Smooth muscle cell (in vitro differentiated cells): ENCODE data around the gene CNPPD1. TPM values are rescaled to one million over a fixed set of nuclear protein-coding genes. Genes with fewer than 3 reads are reported as not detected.

Source experiments
- DNase-seq: peaks from one replicate; lab custom pipeline; 2025; ENCODE audit not compliant: unreplicated experiment; lab: John Stamatoyannopoulos, UW
- H2AFZ ChIP-seq: fragments of 200-600 bp; sonication (generic); 2 replicates; pipeline ENCODE4 v1.6.0; 2016; ENCODE audit warnings: antibody characterized with exemption, low read depth, mild to moderate bottlenecking
- H3F3A ChIP-seq: fragments of 200-600 bp; sonication (generic); 2 replicates; pipeline ENCODE4 v1.6.0; 2017; ENCODE audit warnings: antibody characterized with exemption, low read depth
- H3K27ac ChIP-seq: fragments of 200-600 bp; sonication (generic); 2 replicates; pipeline ENCODE4 v1.5.1; 2016; ENCODE audit warnings: low read depth, mild to moderate bottlenecking
- H3K27me3 ChIP-seq: fragments of 200-600 bp; sonication (generic); 2 replicates; pipeline ENCODE4 v1.6.1; 2016; ENCODE audit warnings: low read depth, mild to moderate bottlenecking
- H3K36me3 ChIP-seq: fragments of 200-600 bp; sonication (generic); 2 replicates; pipeline ENCODE4 v1.5.1; 2016; ENCODE audit warnings: low read depth
- H3K4me1 ChIP-seq: fragments of 200-600 bp; sonication (generic); 2 replicates; pipeline ENCODE4 v1.5.1; 2016; ENCODE audit warnings: low read depth
- H3K4me2 ChIP-seq: fragments of 200-600 bp; sonication (generic); 2 replicates; pipeline ENCODE4 v1.6.0; 2016; ENCODE audit warnings: mild to moderate bottlenecking
- H3K4me3 ChIP-seq: fragments of 200-600 bp; sonication (generic); 2 replicates; pipeline ENCODE4 v1.5.1; 2016; ENCODE audit warnings: mild to moderate bottlenecking
- H3K79me2 ChIP-seq: fragments of 200-600 bp; sonication (generic); 2 replicates; pipeline ENCODE4 v1.6.0; 2016; ENCODE audit warnings: low read depth, mild to moderate bottlenecking
- H3K9ac ChIP-seq: fragments of 200-600 bp; sonication (generic); 2 replicates; pipeline ENCODE4 v1.6.0; 2016; ENCODE audit warnings: low read depth
- H3K9me3 ChIP-seq: fragments of 200-600 bp; sonication (generic); replicated peaks from 2 replicates; pipeline ENCODE4 v1.5.1; 2016; ENCODE audit warnings: low read depth
- H4K20me1 ChIP-seq: fragments of 200-600 bp; sonication (generic); 2 replicates; pipeline ENCODE4 v1.6.0; 2016; ENCODE audit warnings: low read depth
- CTCF ChIP-seq: fragments of 200-600 bp; sonication (generic); IDR thresholded peaks from 2 replicates; pipeline ENCODE4 v1.5.1; 2017; ENCODE audit warnings: borderline replicate concordance, mild to moderate bottlenecking, antibody characterized with exemption; ENCODE audit not compliant: insufficient read depth, poor library complexity, severe bottlenecking
- WGBS: methylation state at CpG from one replicate; pipeline ENCODE4 v1.1.7; 2016; ENCODE audit warnings: low lambda C conversion rate; 5-methylcytosine and 5-hydroxymethylcytosine counted together
- polyA plus RNA-seq: library from polyadenylated mRNA; unstranded; fragments of >200 nt; fragmentation: Nextera tagmentation; extraction: Ambion mirVana; gene quantifications from 2 replicates; pipeline ENCODE4 v1.2.1, GENCODE V29; 2016
- total RNA-seq: library from RNA; depleted of rRNA; stranded (reverse); fragments of >200 nt; gene quantifications from 2 replicates; pipeline ENCODE4 v1.2.3, GENCODE V29; 2014

Gene CNPPD1
- total and polyA plus RNA-seq, 2 experiments from 2014 or later, result 14.8 to 26.0 TPM

GRCh38 chr2:219123356-219124135 lies 53.2 kb downstream of the CNPPD1 start:
- WGBS, result 89% methylated on average over 8 of the region's 8 CpGs
- no peaks in the 10 kb centered on the region for H3K36me3 ChIP-seq
- H3F3A ChIP-seq, result peaks cover 13% of the 10 kb centered on the region
- H3K9ac ChIP-seq, result no peak overlapping the region
- no peak for TF ChIP-seq CTCF
- H3K4me2 ChIP-seq, result peak overlapping the region; percentile 72
- no peak for DNase-seq
- no peaks in the 10 kb centered on the region for H3K9me3 ChIP-seq
- H3K27ac ChIP-seq, result peak overlapping the region; percentile 86
- no peak overlapping the region for H2AFZ ChIP-seq
- H3K79me2 ChIP-seq, result no peaks in the 10 kb centered on the region
- H4K20me1 ChIP-seq, result peaks cover 5% of the 10 kb centered on the region
- H3K27me3 ChIP-seq, result no peaks in the 10 kb centered on the region
- H3K4me3 ChIP-seq, result peak overlapping the region; percentile 29
- peaks cover 21% of the 10 kb centered on the region for H3K4me1 ChIP-seq

GRCh38 chr2:219122202-219122980 lies 54.3 kb downstream of the CNPPD1 start:
- Histone ChIP-seq H3K36me3 (no peaks in the 10 kb centered on the region), H3F3A (peaks cover 13% of the 10 kb centered on the region), H3K79me2 (no peaks in the 10 kb centered on the region), H3K9me3 (no peaks in the 10 kb centered on the region), H3K4me2 (no peak overlapping the region), H3K27ac (no peak overlapping the region), H3K27me3 (no peaks in the 10 kb centered on the region), H4K20me1 (peaks cover 5% of the 10 kb centered on the region), H3K9ac (no peak overlapping the region), H3K4me3 (no peak overlapping the region), H2AFZ (no peak overlapping the region), H3K4me1 (peaks cover 21% of the 10 kb centered on the region)
- no peak for DNase-seq
- TF ChIP-seq CTCF, result no peak
- WGBS, result 89% methylated on average over 5 of the region's 5 CpGs

Other genes with a start within 250 kb of the CNPPD1 start
- gene CDK5R2, start 217.3 kb downstream of the CNPPD1 start, total RNA-seq, result not detected in 2 replicates
- 0.62 TPM in 1 of 2 replicates, not detected in the other for gene CDK5R2, start 217.3 kb downstream of the CNPPD1 start, polyA plus RNA-seq
- gene FEV, start 191.7 kb downstream of the CNPPD1 start, total RNA-seq, result not detected in 2 replicates
- not detected in 2 replicates for gene FEV, start 191.7 kb downstream of the CNPPD1 start, polyA plus RNA-seq
- gene CRYBA2, start 183.5 kb downstream of the CNPPD1 start, total RNA-seq, result not detected in 2 replicates
- not detected in 2 replicates for gene CRYBA2, start 183.5 kb downstream of the CNPPD1 start, polyA plus RNA-seq
- not detected in 2 replicates for gene CFAP65, start 135.4 kb downstream of the CNPPD1 start, total RNA-seq
- not detected in 2 replicates for gene CFAP65, start 135.4 kb downstream of the CNPPD1 start, polyA plus RNA-seq
- 0.09 TPM in 1 of 2 replicates, not detected in the other for gene IHH, start 116.0 kb downstream of the CNPPD1 start, total RNA-seq
- not detected in 2 replicates for gene IHH, start 116.0 kb downstream of the CNPPD1 start, polyA plus RNA-seq
- 6.0 and 13.6 TPM in 2 replicates for gene NHEJ1, start 16.1 kb downstream of the CNPPD1 start, total RNA-seq
- 8.5 and 8.6 TPM in 2 replicates for gene NHEJ1, start 16.1 kb downstream of the CNPPD1 start, polyA plus RNA-seq
- not detected in 2 replicates for gene SLC23A3, start 6.9 kb downstream of the CNPPD1 start, total RNA-seq
- gene SLC23A3, start 6.9 kb downstream of the CNPPD1 start, polyA plus RNA-seq, result 0.40 TPM in 1 of 2 replicates, not detected in the other
- gene RETREG2, start 1.4 kb upstream of the CNPPD1 start, total RNA-seq, result 48.7 and 49.8 TPM in 2 replicates
- gene RETREG2, start 1.4 kb upstream of the CNPPD1 start, polyA plus RNA-seq, result 57.2 and 66.6 TPM in 2 replicates
- gene ZFAND2B, start 29.9 kb upstream of the CNPPD1 start, total RNA-seq, result 19.1 and 29.7 TPM in 2 replicates
- gene ZFAND2B, start 29.9 kb upstream of the CNPPD1 start, polyA plus RNA-seq, result 48.3 and 56.3 TPM in 2 replicates
- 18.2 and 29.0 TPM in 2 replicates for gene ABCB6, start 42.0 kb upstream of the CNPPD1 start, total RNA-seq
- gene ABCB6, start 42.0 kb upstream of the CNPPD1 start, polyA plus RNA-seq, result 41.3 and 50.3 TPM in 2 replicates
- 44.1 and 58.1 TPM in 2 replicates for gene ATG9A, start 52.7 kb upstream of the CNPPD1 start, total RNA-seq
- gene ATG9A, start 52.7 kb upstream of the CNPPD1 start, polyA plus RNA-seq, result 61.6 and 62.6 TPM in 2 replicates
- 35.1 and 52.6 TPM in 2 replicates for gene ANKZF1, start 52.9 kb upstream of the CNPPD1 start, total RNA-seq
- 31.7 and 60.5 TPM in 2 replicates for gene ANKZF1, start 52.9 kb upstream of the CNPPD1 start, polyA plus RNA-seq
- gene GLB1L, start 68.5 kb upstream of the CNPPD1 start, total RNA-seq, result 4.2 and 26.4 TPM in 2 replicates
- 2.8 and 4.1 TPM in 2 replicates for gene GLB1L, start 68.5 kb upstream of the CNPPD1 start, polyA plus RNA-seq
- gene STK16, start 68.6 kb upstream of the CNPPD1 start, total RNA-seq, result 15.2 and 17.8 TPM in 2 replicates
- gene STK16, start 68.6 kb upstream of the CNPPD1 start, polyA plus RNA-seq, result 8.8 and 9.6 TPM in 2 replicates
- not detected in 2 replicates for gene TUBA4B, start 76.3 kb upstream of the CNPPD1 start, total RNA-seq
- not detected in 2 replicates for gene TUBA4B, start 76.3 kb upstream of the CNPPD1 start, polyA plus RNA-seq
- gene TUBA4A, start 77.0 kb upstream of the CNPPD1 start, total RNA-seq, result 44.0 and 53.2 TPM in 2 replicates
- 29.4 and 86.5 TPM in 2 replicates for gene TUBA4A, start 77.0 kb upstream of the CNPPD1 start, polyA plus RNA-seq
- 37.2 and 52.4 TPM in 2 replicates for gene DNAJB2, start 102.4 kb upstream of the CNPPD1 start, total RNA-seq
- 14.3 and 24.2 TPM in 2 replicates for gene DNAJB2, start 102.4 kb upstream of the CNPPD1 start, polyA plus RNA-seq
- 10.7 and 19.4 TPM in 2 replicates for gene PTPRN, start 132.5 kb upstream of the CNPPD1 start, total RNA-seq
- gene PTPRN, start 132.5 kb upstream of the CNPPD1 start, polyA plus RNA-seq, result 31.1 and 36.4 TPM in 2 replicates
- gene RESP18, start 155.8 kb upstream of the CNPPD1 start, total RNA-seq, result not detected in 2 replicates
- not detected in 2 replicates for gene RESP18, start 155.8 kb upstream of the CNPPD1 start, polyA plus RNA-seq
- 24.9 and 137 TPM in 2 replicates for gene DNPEP, start 211.0 kb upstream of the CNPPD1 start, total RNA-seq
- 48.1 and 61.8 TPM in 2 replicates for gene DNPEP, start 211.0 kb upstream of the CNPPD1 start, polyA plus RNA-seq
- gene DES, start 241.5 kb upstream of the CNPPD1 start, total RNA-seq, result 103 and 127 TPM in 2 replicates
- 106 and 109 TPM in 2 replicates for gene DES, start 241.5 kb upstream of the CNPPD1 start, polyA plus RNA-seq